PC-3 (cell line): ENCODE measurements around the gene SLC35D3. TPM values are rescaled to one million over a fixed set of nuclear protein-coding genes. Genes with fewer than 3 reads are reported as not detected.

ENCODE experiments used
- ATAC-seq: fragments of 200-7000 bp; cut with Tn5 transposase; 2 replicates; pipeline ENCODE4 v1.9.1; 2020; ENCODE audit warnings: mild to moderate bottlenecking, moderate library complexity
- BruUV-seq: library from RNA; stranded (reverse); fragments of 400-500 nt; replicated peaks from 2 replicates; lab custom pipeline; 2021; lab: Mats Ljungman, UMichigan
- CTCF ChIA-PET: fragments of 300-600 bp; sonication (Branson Sonifier 250); formaldehyde crosslinking; loops from one replicate; lab custom pipeline; 2022; ENCODE audit warnings: antibody characterized with exemption; lab: Charles Lee
- POLR2A ChIA-PET: fragments of 300-600 bp; sonication (Branson Sonifier 250); formaldehyde crosslinking; loops from one replicate; lab custom pipeline; 2022; ENCODE audit warnings: antibody characterized with exemption; ENCODE audit not compliant: unreplicated experiment; lab: Charles Lee
- DNase-seq: peaks from one replicate; pipeline ENCODE4 v3.0.0-alpha.2; 2015
- H2AFZ ChIP-seq: fragments of 300-600 bp; sonication (generic); 2 replicates; pipeline ENCODE4 v1.6.0; 2016; ENCODE audit warnings: antibody characterized with exemption, low read length
- H3F3A ChIP-seq: fragments of 300-600 bp; sonication (generic); one replicate; pipeline ENCODE4 v1.6.0; 2017; ENCODE audit warnings: antibody characterized with exemption, low read length, control low read depth, mild to moderate bottlenecking; ENCODE audit not compliant: unreplicated experiment
- H3K27ac ChIP-seq: fragments of 300-600 bp; sonication (generic); 2 replicates; pipeline ENCODE4 v1.5.1; 2016; ENCODE audit warnings: mild to moderate bottlenecking, low read length
- H3K27me3 ChIP-seq: fragments of 300-600 bp; sonication (generic); 2 replicates; pipeline ENCODE4 v1.6.1; 2016; ENCODE audit warnings: low read length, mixed read lengths
- H3K36me3 ChIP-seq: fragments of 300-600 bp; sonication (generic); 2 replicates; pipeline ENCODE4 v1.6.1; 2016; ENCODE audit warnings: low read depth, mixed run types, low read length, mixed read lengths
- H3K4me1 ChIP-seq: fragments of 300-600 bp; sonication (generic); 2 replicates; pipeline ENCODE4 v1.5.1; 2016; ENCODE audit warnings: low read length; ENCODE audit not compliant: insufficient read depth
- H3K4me2 ChIP-seq: fragments of 300-600 bp; sonication (generic); 2 replicates; pipeline ENCODE4 v1.6.0; 2016; ENCODE audit warnings: low read length
- H3K4me3 ChIP-seq: fragments of 300-600 bp; sonication (generic); 2 replicates; pipeline ENCODE4 v1.5.1; 2016; ENCODE audit warnings: mild to moderate bottlenecking, low read length, mixed read lengths
- H3K79me2 ChIP-seq: fragments of 300-600 bp; sonication (generic); 2 replicates; pipeline ENCODE4 v1.6.1; 2017; ENCODE audit warnings: low read length, mixed read lengths
- H3K9ac ChIP-seq: fragments of 300-600 bp; sonication (generic); 2 replicates; pipeline ENCODE4 v1.6.0; 2016; ENCODE audit warnings: mild to moderate bottlenecking, low read length
- H3K9me2 ChIP-seq: fragments of 300-600 bp; sonication (generic); replicated peaks from 2 replicates; pipeline ENCODE4 v1.6.1; 2016; ENCODE audit warnings: mixed run types, low read length, mixed read lengths
- H3K9me3 ChIP-seq: fragments of 300-600 bp; sonication (generic); 2 replicates; pipeline ENCODE4 v1.6.1; 2016; ENCODE audit warnings: low read length, mixed read lengths
- H4K20me1 ChIP-seq: fragments of 300-600 bp; sonication (generic); 2 replicates; pipeline ENCODE4 v1.6.1; 2016; ENCODE audit warnings: low read length, mixed read lengths
- CTCF ChIP-seq: fragments of 300-600 bp; sonication (generic); conservative IDR thresholded peaks from 2 replicates; pipeline ENCODE4 v1.5.1; 2017; ENCODE audit warnings: antibody characterized with exemption, low read depth, mild to moderate bottlenecking, low read length
- EZH2 ChIP-seq: fragments of 300-600 bp; sonication (generic); IDR thresholded peaks from one replicate; pipeline ENCODE4 v1.6.1; 2017; ENCODE audit warnings: antibody characterized with exemption, mild to moderate bottlenecking, low read length; ENCODE audit not compliant: unreplicated experiment
- EZH2phosphoT487 ChIP-seq: fragments of 300-600 bp; sonication (generic); IDR thresholded peaks from 2 replicates; pipeline ENCODE4 v1.6.1; 2018; ENCODE audit warnings: mild to moderate bottlenecking, antibody characterized with exemption, low read length, borderline replicate concordance
- intact Hi-C: fragments of 100-400 bp; cut with micrococcal nuclease; formaldehyde crosslinking; loops from 2 replicates; pipeline ENCODE4 v1.9.0; 2023
- total RNA-seq: library from RNA; depleted of rRNA; stranded (reverse); fragments of >200 nt; gene quantifications from 2 replicates; pipeline ENCODE4 v1.2.3, GENCODE V29; 2014

Gene SLC35D3
- total RNA-seq, 1 experiment from 2014 or later: not detected

DNA sequence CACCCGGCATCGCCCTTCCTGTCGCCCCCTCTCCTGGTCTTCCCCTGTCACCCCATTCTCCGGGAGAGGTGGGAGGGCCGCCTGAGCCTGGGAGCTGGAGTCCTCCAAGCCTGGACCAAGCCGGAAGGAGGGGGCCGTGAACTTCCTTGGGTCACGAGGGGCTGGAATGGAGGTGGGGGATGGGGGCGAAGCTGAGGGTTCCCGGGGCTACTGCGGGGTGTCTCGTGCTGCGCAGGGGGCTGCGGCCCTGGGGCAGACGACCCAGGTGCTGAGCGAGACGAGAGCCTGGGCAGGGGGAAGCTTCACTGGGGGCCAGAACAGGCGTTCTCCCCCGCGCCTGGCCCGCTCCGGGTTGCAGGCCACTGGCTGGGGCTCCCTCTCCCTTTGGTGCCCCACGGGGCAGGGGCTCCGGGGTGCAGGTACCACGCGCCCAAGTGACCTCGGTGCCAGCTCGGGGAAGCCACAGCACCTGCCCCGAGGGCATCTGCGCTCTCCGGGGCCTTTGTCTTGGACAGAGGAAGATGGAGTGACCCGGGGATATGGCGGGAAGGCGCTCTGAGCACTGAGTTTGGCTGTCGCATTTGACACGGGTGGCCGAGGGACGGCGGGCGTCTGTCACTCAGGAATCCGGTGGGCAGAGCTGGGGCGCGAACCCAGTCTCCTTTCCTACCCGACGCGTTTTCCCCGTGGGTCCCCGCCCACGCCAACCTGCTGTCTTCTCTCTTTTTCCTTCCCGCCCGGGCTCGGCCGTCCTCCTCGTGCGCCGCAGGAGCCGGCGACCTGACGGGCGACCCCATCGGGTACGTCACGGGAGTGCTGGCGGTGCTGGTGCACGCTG, 1.2 kb downstream of the SLC35D3 start:
- Histone ChIP-seq H3K4me1 (no peaks in the 10 kb centered on the region), H3K36me3 (no peaks in the 10 kb centered on the region), H2AFZ (no peak overlapping the region), H3K9ac (no peak overlapping the region), H3K9me2 (no peaks in the 10 kb centered on the region), H3K27me3 (peaks cover 15% of the 10 kb centered on the region), H3F3A (no peaks in the 10 kb centered on the region), H3K79me2 (no peaks in the 10 kb centered on the region), H3K27ac (no peak overlapping the region), H3K4me3 (no peak overlapping the region), H3K9me3 (no peaks in the 10 kb centered on the region), H4K20me1 (no peaks in the 10 kb centered on the region), H3K4me2 (no peak overlapping the region)
- intact Hi-C loops: no loop called here
- TF ChIP-seq EZH2phosphoT487 (no peak), EZH2 (no peak), CTCF (no peak)
- no TSS peak for BruUV-seq
- ChIA-PET POLR2A (no interaction called here), CTCF (no interaction called here)
- ATAC-seq (no peak), DNase-seq (no peak)

DNA sequence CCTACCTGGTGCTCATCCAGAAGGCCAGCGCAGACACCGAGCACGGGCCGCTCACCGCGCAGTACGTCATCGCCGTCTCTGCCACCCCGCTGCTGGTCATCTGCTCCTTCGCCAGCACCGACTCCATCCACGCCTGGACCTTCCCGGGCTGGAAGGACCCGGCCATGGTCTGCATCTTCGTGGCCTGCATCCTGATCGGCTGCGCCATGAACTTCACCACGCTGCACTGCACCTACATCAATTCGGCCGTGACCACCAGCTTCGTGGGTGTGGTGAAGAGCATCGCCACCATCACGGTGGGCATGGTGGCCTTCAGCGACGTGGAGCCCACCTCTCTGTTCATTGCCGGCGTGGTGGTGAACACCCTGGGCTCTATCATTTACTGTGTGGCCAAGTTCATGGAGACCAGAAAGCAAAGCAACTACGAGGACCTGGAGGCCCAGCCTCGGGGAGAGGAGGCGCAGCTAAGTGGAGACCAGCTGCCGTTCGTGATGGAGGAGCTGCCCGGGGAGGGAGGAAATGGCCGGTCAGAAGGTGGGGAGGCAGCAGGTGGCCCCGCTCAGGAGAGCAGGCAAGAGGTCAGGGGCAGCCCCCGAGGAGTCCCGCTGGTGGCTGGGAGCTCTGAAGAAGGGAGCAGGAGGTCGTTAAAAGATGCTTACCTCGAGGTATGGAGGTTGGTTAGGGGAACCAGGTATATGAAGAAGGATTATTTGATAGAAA, 2.0 kb downstream of the SLC35D3 start:
- Histone ChIP-seq H3K9me2 (no peaks in the 10 kb centered on the region), H3F3A (no peaks in the 10 kb centered on the region)
- intact Hi-C loops: no loop called here

More for the DNA sequence above, 2.0 kb downstream of the SLC35D3 start:
- H3K36me3 ChIP-seq: no peaks in the 10 kb centered on the region
- no peak overlapping the region for H3K27ac ChIP-seq
- H3K4me1 ChIP-seq: no peaks in the 10 kb centered on the region
- H2AFZ ChIP-seq: no peak overlapping the region
- ATAC-seq: no peak
- TF ChIP-seq EZH2: no peak
- TF ChIP-seq EZH2phosphoT487: no peak
- TF ChIP-seq CTCF: no peak
- no peak overlapping the region for H3K9ac ChIP-seq
- no peaks in the 10 kb centered on the region for H3K79me2 ChIP-seq
- no peaks in the 10 kb centered on the region for H4K20me1 ChIP-seq
- ChIA-PET POLR2A (no interaction called here), CTCF (no interaction called here)
- no TSS peak for BruUV-seq
- no peak for DNase-seq
- H3K4me2 ChIP-seq: no peak overlapping the region
- no peaks in the 10 kb centered on the region for H3K9me3 ChIP-seq
- H3K27me3 ChIP-seq: peaks cover 15% of the 10 kb centered on the region
- H3K4me3 ChIP-seq: no peak overlapping the region
